NCI-H2171 treated with DMSO at 0.1 percent for 48 hours (cell line): ENCODE data around the gene GALNT2.
A peak's percentile ranks its signal among the peaks of the same experiment; 100 is the strongest.

Source experiments
- DNase-seq: peaks from one replicate; lab custom pipeline; 2025; lab: John Stamatoyannopoulos, UW

Gene GALNT2

DNA sequence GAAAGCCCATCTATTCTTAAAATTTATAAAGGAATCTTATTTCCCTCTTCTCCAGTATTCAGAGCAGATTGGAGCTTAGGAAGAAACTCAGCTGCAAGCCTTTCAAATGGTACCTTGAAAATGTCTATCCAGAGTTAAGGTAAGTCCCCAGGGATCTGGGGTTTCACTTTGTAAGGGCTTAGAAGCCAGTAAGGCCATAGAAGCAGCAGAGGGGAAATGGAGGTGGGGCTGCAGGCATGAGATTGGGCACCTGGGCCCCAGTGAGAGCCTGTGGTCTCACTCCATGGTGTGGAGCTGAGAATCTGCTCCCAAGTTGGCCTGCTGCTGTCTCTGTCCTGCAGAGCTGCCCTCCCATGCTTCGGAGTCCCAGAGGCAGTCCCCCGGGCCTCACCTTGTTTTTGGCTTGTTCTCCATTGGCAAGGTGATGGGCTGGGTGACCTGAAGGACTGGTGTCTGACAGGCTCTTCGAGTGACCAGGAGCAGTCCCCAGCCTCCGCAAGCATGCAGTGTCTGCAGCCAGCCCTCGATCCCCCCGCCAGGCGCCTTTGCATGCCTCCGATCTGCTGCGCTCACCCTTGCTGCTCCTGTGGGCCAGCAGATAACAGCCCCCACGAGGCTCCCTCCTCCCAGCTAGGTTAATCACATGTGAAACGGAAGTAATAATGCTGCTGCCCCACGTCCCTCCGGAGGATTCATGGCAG, 196.0 kb downstream of the GALNT2 start:
- DNase-seq, result no peak

- DNase-seq, result peak; percentile 43
Observed at GRCh38 chr1:230263568-230264195, 196.6 kb downstream of the GALNT2 start.

- no peak for DNase-seq
Observed at GRCh38 chr1:230264342-230264741, 197.3 kb downstream of the GALNT2 start.

DNA sequence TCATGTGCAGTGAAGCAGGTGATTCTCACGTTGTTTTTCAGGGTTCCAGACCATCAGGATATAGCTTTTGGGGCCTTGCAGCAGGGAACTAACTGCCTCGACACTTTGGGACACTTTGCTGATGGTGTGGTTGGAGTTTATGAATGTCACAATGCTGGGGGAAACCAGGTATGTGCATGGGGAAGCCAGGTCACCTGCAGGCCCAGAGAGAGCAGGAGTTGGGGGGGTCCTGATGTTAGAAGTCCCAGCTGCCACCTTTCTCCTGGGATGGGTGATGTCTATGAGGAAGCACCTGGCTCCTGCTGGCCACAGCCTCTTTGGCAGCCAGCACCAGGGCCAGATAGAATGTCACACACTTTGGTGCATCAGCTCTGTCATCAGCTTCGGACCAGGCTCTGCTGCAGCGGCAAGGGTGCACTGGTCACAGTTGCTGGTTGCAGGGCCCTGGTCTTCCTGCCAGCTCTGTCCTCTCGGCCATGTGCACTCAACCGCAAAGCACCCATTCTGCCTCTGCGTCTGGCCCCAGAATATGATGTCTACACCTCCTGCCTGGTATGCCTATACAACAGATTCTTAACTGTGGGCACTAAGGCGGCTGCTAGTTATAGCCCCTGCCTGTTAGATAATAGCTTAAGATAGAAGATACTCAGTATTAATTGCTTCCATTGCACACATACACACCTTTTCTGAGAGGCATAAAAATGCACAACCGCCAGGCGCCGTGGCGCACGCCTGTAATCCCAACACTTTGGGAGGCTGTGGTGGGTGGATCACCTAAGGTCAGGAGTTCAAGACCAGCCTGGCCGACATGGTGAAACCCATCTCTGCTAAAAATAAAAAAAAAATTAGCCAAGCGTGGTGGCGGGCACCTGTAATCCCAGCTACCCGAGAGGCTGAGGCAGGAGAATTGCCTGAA, 198.4 kb downstream of the GALNT2 start:
- no peak for DNase-seq

- no peak for DNase-seq
Observed at GRCh38 chr1:230266456-230266855, 199.4 kb downstream of the GALNT2 start.

GRCh38 chr1:230267338-230268065, 200.5 kb downstream of the GALNT2 start:
- peak; percentile 40 for DNase-seq

GRCh38 chr1:230268371-230269170, 201.5 kb downstream of the GALNT2 start:
- DNase-seq, result peak; percentile 89

DNA sequence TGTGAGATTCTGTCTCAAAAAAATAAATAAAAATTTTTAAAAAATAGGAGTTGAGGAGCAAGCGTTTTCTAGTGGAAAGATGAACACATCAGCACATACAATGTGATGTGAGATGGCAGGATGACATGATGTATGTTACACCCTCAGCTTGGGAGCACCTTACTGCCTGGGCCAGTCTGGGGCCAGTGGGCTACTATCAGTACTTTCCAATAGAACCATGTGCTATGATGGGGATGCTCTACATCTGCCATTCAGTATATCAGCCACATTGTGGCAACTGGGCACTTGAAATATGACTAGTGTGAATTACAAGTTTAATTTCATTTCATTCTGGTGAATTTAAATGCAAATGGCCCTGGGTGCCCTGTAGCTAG, 203.1 kb downstream of the GALNT2 start:
- DNase-seq, result no peak

- DNase-seq, result no peak
Observed at GRCh38 chr1:230270559-230271281, 203.7 kb downstream of the GALNT2 start.

DNA sequence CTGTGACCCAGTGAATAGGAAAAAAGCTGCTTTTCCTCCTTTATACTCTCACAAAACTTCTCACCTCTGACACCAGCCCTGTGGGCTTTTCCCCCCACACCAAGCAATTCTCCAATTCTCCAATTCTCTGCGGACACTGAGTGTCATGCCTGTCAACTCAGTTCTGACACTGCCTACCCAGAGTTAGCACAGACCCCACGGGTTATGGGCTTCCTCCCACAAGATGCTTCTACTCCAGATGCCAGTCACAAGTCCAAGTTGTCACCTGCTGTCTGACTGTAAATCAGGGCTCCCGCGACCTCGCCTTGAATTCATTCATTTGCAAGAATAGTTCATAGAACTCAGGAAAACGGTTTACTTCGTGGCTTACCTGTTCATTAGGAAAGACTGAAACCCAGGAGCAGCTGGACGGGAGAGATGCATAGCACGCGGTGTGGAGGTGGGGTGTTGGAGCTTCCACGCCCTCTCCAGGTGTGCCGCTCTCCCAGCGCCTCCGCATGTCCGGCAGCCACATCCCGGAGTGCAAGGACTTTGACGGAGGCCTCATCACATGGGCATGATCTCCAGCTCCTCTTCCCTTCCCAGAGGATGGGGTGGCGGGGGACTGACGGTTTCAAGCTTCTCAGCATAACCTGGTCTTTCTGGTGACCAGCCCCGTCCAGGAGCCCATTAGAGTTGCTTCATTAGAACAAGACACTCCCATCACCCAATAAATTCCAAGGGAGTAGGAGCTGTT, 204.4 kb downstream of the GALNT2 start:
- DNase-seq, result no peak

GRCh38 chr1:230272557-230272956, 205.5 kb downstream of the GALNT2 start:
- no peak for DNase-seq

GRCh38 chr1:230273141-230273710, 206.2 kb downstream of the GALNT2 start:
- DNase-seq, result no peak

- no peak for DNase-seq
Observed at GRCh38 chr1:230274254-230274653, 207.2 kb downstream of the GALNT2 start.

- DNase-seq, result no peak
Observed at GRCh38 chr1:230276401-230276800, 209.4 kb downstream of the GALNT2 start.

GRCh38 chr1:230277201-230278025, 210.4 kb downstream of the GALNT2 start:
- DNase-seq, result no peak

DNA sequence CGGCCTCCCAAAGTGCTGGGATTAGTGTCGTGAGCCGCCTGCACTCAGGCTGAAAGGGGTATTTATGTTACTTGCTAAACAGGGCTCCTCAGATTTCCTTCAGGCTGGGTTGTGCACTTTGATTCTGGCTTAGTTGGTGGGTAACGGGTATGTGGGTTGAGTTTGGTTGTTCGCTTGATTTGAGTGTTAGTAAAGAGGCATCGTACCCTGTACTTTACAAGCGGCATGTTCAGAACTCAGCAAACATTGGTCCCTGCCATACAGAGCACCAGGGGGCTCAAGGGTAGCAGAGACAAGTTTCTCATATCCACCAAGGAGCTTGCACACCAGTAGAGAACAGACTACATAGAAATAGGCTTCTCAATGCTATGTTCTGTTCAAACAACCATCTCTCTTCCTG, 211.3 kb downstream of the GALNT2 start:
- DNase-seq, result no peak

GRCh38 chr1:230278871-230279582, 212.0 kb downstream of the GALNT2 start:
- no peak for DNase-seq

GRCh38 chr1:230279583-230279945, 212.5 kb downstream of the GALNT2 start:
- no peak for DNase-seq
